Activated T-helper 2 cell treated with anti-CD3 and anti-CD28 coated beads, Interferon-gamma antibody, Interleukin-2, Interleukin-4, amounts not matched to agents 10 μg/mL and 5 μg/mL and 100 μg/mL, durations not matched to agents 14 hours and 24 hours and 36 hours (primary cell): ENCODE results near the gene ATOSA. TPM values are rescaled to one million over a fixed set of nuclear protein-coding genes. Genes with fewer than 3 reads are reported as not detected.

Experiments used
- DNase-seq: peaks from one replicate; pipeline ENCODE4 v3.0.0; 2021; ENCODE audit warnings: low spot score
- H3K27ac Mint-ChIP-seq: one replicate; pipeline ENCODE4 v1.8.0; 2021; ENCODE audit warnings: mixed read lengths
- H3K27me3 Mint-ChIP-seq: one replicate; pipeline ENCODE4 v1.8.0; 2021; ENCODE audit warnings: low read depth, mixed read lengths
- H3K36me3 Mint-ChIP-seq: one replicate; pipeline ENCODE4 v1.8.0; 2021; ENCODE audit warnings: low read depth, mixed read lengths
- H3K4me1 Mint-ChIP-seq: one replicate; pipeline ENCODE4 v1.8.0; 2021; ENCODE audit warnings: low read depth, mixed read lengths
- H3K4me3 Mint-ChIP-seq: one replicate; pipeline ENCODE4 v1.8.0; 2021; ENCODE audit warnings: low read depth, mild to moderate bottlenecking, moderate library complexity, mixed read lengths
- H3K9me3 Mint-ChIP-seq: one replicate; pipeline ENCODE4 v1.8.0; 2021; ENCODE audit warnings: mixed read lengths
- intact Hi-C: fragments of 100-400 bp; cut with micrococcal nuclease; formaldehyde crosslinking; loops from one replicate; pipeline ENCODE4 v1.15.1; 2023
- total RNA-seq: library from RNA; stranded (reverse); gene quantifications from 2 replicates; pipeline ENCODE4 v1.2.3, GENCODE V29; 2022

The ATOSA gene
- total RNA-seq, 1 donor from 2014 or later: 14.4 TPM

- peaks cover 56% of the 10 kb centered on the region for H3K36me3 Mint-ChIP-seq
- H3K4me3 Mint-ChIP-seq: no peak overlapping the region
- intact Hi-C loops: loop anchor here (5.0 kb wide), 1 partner anchor 103 kb away; no protein-coding TSS in a partner anchor
- no peaks in the 10 kb centered on the region for H3K27me3 Mint-ChIP-seq
- no peaks in the 10 kb centered on the region for H3K9me3 Mint-ChIP-seq
- peaks cover 25% of the 10 kb centered on the region for H3K4me1 Mint-ChIP-seq
- no peak overlapping the region for H3K27ac Mint-ChIP-seq
- no peak for DNase-seq
Measured at GRCh38 chr15:52660192-52660591, 19.0 kb downstream of the ATOSA start.

- H3K27ac Mint-ChIP-seq: peak overlapping the region; percentile 7
- no peak overlapping the region for H3K4me3 Mint-ChIP-seq
- H3K27me3 Mint-ChIP-seq: no peaks in the 10 kb centered on the region
- no peak for DNase-seq
- peaks cover 25% of the 10 kb centered on the region for H3K4me1 Mint-ChIP-seq
- H3K9me3 Mint-ChIP-seq: no peaks in the 10 kb centered on the region
- intact Hi-C loops: loop anchor here (2.0 kb wide), 1 partner anchor 20 kb away; the partner anchor contains the start of gene ATOSA
- peaks cover 49% of the 10 kb centered on the region for H3K36me3 Mint-ChIP-seq
Measured at GRCh38 chr15:52658955-52659354, 20.2 kb downstream of the ATOSA start.

GRCh38 chr15:52657338-52657737, 21.9 kb downstream of the ATOSA start:
- H3K36me3 Mint-ChIP-seq: peaks cover 47% of the 10 kb centered on the region
- no peak overlapping the region for H3K27ac Mint-ChIP-seq
- peaks cover 25% of the 10 kb centered on the region for H3K4me1 Mint-ChIP-seq
- H3K9me3 Mint-ChIP-seq: no peaks in the 10 kb centered on the region
- no peak for DNase-seq
- H3K27me3 Mint-ChIP-seq: no peaks in the 10 kb centered on the region
- intact Hi-C loops: no loop called here
- no peak overlapping the region for H3K4me3 Mint-ChIP-seq

- H3K36me3 Mint-ChIP-seq: peaks cover 44% of the 10 kb centered on the region
- peaks cover 20% of the 10 kb centered on the region for H3K4me1 Mint-ChIP-seq
- H3K27me3 Mint-ChIP-seq: no peaks in the 10 kb centered on the region
- H3K9me3 Mint-ChIP-seq: no peaks in the 10 kb centered on the region
- H3K27ac Mint-ChIP-seq: no peak overlapping the region
- no peak overlapping the region for H3K4me3 Mint-ChIP-seq
- intact Hi-C loops: no loop called here
- DNase-seq: no peak
Measured at GRCh38 chr15:52656412-52656811, 22.8 kb downstream of the ATOSA start.

- Mint-ChIP-seq H3K9me3 (no peaks in the 10 kb centered on the region), H3K4me1 (peaks cover 9% of the 10 kb centered on the region), H3K36me3 (peaks cover 32% of the 10 kb centered on the region), H3K27ac (no peak overlapping the region), H3K4me3 (no peak overlapping the region), H3K27me3 (no peaks in the 10 kb centered on the region)
- no peak for DNase-seq
- intact Hi-C loops: no loop called here
Measured at GRCh38 chr15:52653431-52653964, 25.7 kb downstream of the ATOSA start.

GRCh38 chr15:52652984-52653383, 26.2 kb downstream of the ATOSA start:
- Mint-ChIP-seq H3K27me3 (no peaks in the 10 kb centered on the region), H3K4me3 (no peak overlapping the region), H3K9me3 (no peaks in the 10 kb centered on the region), H3K4me1 (peaks cover 5% of the 10 kb centered on the region), H3K27ac (no peak overlapping the region), H3K36me3 (peaks cover 26% of the 10 kb centered on the region)
- intact Hi-C loops: no loop called here
- no peak for DNase-seq

GRCh38 chr15:52652286-52652685, 26.9 kb downstream of the ATOSA start:
- peaks cover 28% of the 10 kb centered on the region for H3K36me3 Mint-ChIP-seq
- H3K27ac Mint-ChIP-seq: no peak overlapping the region
- no peak overlapping the region for H3K4me3 Mint-ChIP-seq
- peaks cover 5% of the 10 kb centered on the region for H3K4me1 Mint-ChIP-seq
- H3K9me3 Mint-ChIP-seq: no peaks in the 10 kb centered on the region
- H3K27me3 Mint-ChIP-seq: no peaks in the 10 kb centered on the region
- no peak for DNase-seq
- intact Hi-C loops: no loop called here

GRCh38 chr15:52651868-52652267, 27.3 kb downstream of the ATOSA start:
- Mint-ChIP-seq H3K27me3 (no peaks in the 10 kb centered on the region), H3K4me3 (peak overlapping the region; percentile 22), H3K36me3 (peaks cover 28% of the 10 kb centered on the region), H3K9me3 (no peaks in the 10 kb centered on the region), H3K27ac (peak overlapping the region; percentile 23), H3K4me1 (peaks cover 5% of the 10 kb centered on the region)
- intact Hi-C loops: no loop called here
- DNase-seq: peak; percentile 29

GRCh38 chr15:52651114-52651513, 28.1 kb downstream of the ATOSA start:
- H3K4me3 Mint-ChIP-seq: no peak overlapping the region
- H3K27ac Mint-ChIP-seq: no peak overlapping the region
- peaks cover 5% of the 10 kb centered on the region for H3K4me1 Mint-ChIP-seq
- peaks cover 28% of the 10 kb centered on the region for H3K36me3 Mint-ChIP-seq
- intact Hi-C loops: no loop called here
- no peak for DNase-seq
- no peaks in the 10 kb centered on the region for H3K27me3 Mint-ChIP-seq
- no peaks in the 10 kb centered on the region for H3K9me3 Mint-ChIP-seq

- H3K4me1 Mint-ChIP-seq: peaks cover 5% of the 10 kb centered on the region
- H3K9me3 Mint-ChIP-seq: no peaks in the 10 kb centered on the region
- intact Hi-C loops: no loop called here
- H3K27me3 Mint-ChIP-seq: no peaks in the 10 kb centered on the region
- peaks cover 22% of the 10 kb centered on the region for H3K36me3 Mint-ChIP-seq
- H3K27ac Mint-ChIP-seq: no peak overlapping the region
- DNase-seq: no peak
- H3K4me3 Mint-ChIP-seq: no peak overlapping the region
Measured at GRCh38 chr15:52649686-52650085, 29.5 kb downstream of the ATOSA start.

- no peak for DNase-seq
- Mint-ChIP-seq H3K27ac (no peak overlapping the region), H3K4me1 (peaks cover 16% of the 10 kb centered on the region), H3K4me3 (no peak overlapping the region), H3K27me3 (no peaks in the 10 kb centered on the region), H3K36me3 (peaks cover 16% of the 10 kb centered on the region), H3K9me3 (no peaks in the 10 kb centered on the region)
- intact Hi-C loops: no loop called here
Measured at GRCh38 chr15:52645916-52646315, 33.3 kb downstream of the ATOSA start.

- H3K4me3 Mint-ChIP-seq: no peak overlapping the region
- H3K36me3 Mint-ChIP-seq: peaks cover 11% of the 10 kb centered on the region
- DNase-seq: no peak
- H3K4me1 Mint-ChIP-seq: peaks cover 16% of the 10 kb centered on the region
- intact Hi-C loops: no loop called here
- no peaks in the 10 kb centered on the region for H3K9me3 Mint-ChIP-seq
- no peak overlapping the region for H3K27ac Mint-ChIP-seq
- no peaks in the 10 kb centered on the region for H3K27me3 Mint-ChIP-seq
Measured at GRCh38 chr15:52642386-52643361, 36.5 kb downstream of the ATOSA start.

GRCh38 chr15:52636459-52636858, 42.7 kb downstream of the ATOSA start:
- Mint-ChIP-seq H3K4me3 (no peak overlapping the region), H3K36me3 (peaks cover 12% of the 10 kb centered on the region), H3K27ac (no peak overlapping the region), H3K4me1 (peaks cover 3% of the 10 kb centered on the region), H3K27me3 (no peaks in the 10 kb centered on the region), H3K9me3 (no peaks in the 10 kb centered on the region)
- DNase-seq: no peak
- intact Hi-C loops: no loop called here
